Activated CD8-positive, alpha-beta memory T cell treated with anti-CD3 and anti-CD28 coated beads, Interleukin-2, amount 50 U/mL, for 4 hours (primary cell): Measurements from ENCODE around the gene ZNF628.

Experiments
- DNase-seq: peaks from one replicate; pipeline ENCODE4 v3.0.0-alpha.2; 2020

Gene ZNF628

GRCh38 chr19:55451163-55451964 lies 25.1 kb upstream of the ZNF628 start:
- no peak for DNase-seq

- DNase-seq = no peak
Observed at GRCh38 chr19:55451965-55452748, 24.3 kb upstream of the ZNF628 start.

- DNase-seq = peak; percentile 40
Observed at GRCh38 chr19:55452749-55453346, 23.6 kb upstream of the ZNF628 start.

GRCh38 chr19:55453511-55454260 lies 22.7 kb upstream of the ZNF628 start:
- no peak for DNase-seq

GRCh38 chr19:55454787-55455243 lies 21.6 kb upstream of the ZNF628 start:
- peak; percentile 50 for DNase-seq

GRCh38 chr19:55455576-55456235 lies 20.7 kb upstream of the ZNF628 start:
- no peak for DNase-seq

GRCh38 chr19:55456347-55456746 lies 20.1 kb upstream of the ZNF628 start:
- DNase-seq = no peak

GRCh38 chr19:55457683-55458457 lies 18.5 kb upstream of the ZNF628 start:
- no peak for DNase-seq

- DNase-seq = no peak
Observed at GRCh38 chr19:55459551-55459949, 16.9 kb upstream of the ZNF628 start.

GRCh38 chr19:55459950-55460657 lies 16.3 kb upstream of the ZNF628 start:
- DNase-seq = no peak

- DNase-seq = peak; percentile 47
Observed at GRCh38 chr19:55460670-55461258, 15.7 kb upstream of the ZNF628 start.

GRCh38 chr19:55461259-55461973 lies 15.0 kb upstream of the ZNF628 start, which contains the start of gene ISOC2:
TSS of gene ISOC2 (minus strand) at chr19:55461642. CDS start at chr19:55456486, 5,156 bp downstream.
- DNase-seq = peak; percentile 100

- no peak for DNase-seq
Observed at GRCh38 chr19:55461974-55462626, 14.3 kb upstream of the ZNF628 start.

GRCh38 chr19:55462722-55463121 lies 13.7 kb upstream of the ZNF628 start:
- DNase-seq = no peak

- DNase-seq = no peak
Observed at GRCh38 chr19:55463583-55464031, 12.8 kb upstream of the ZNF628 start.

GRCh38 chr19:55464039-55464661 lies 12.3 kb upstream of the ZNF628 start:
- no peak for DNase-seq

- no peak for DNase-seq
Observed at GRCh38 chr19:55464662-55465054, 11.8 kb upstream of the ZNF628 start, which contains the start of gene C19orf85. TSS of gene C19orf85 (minus strand) at chr19:55464751. CDS start at chr19:55464554, 197 bp downstream.
